SK-MEL-5 (cell line): Measurements from ENCODE around the gene B4GALT1. TPM values are rescaled to one million over a fixed set of nuclear protein-coding genes. Genes with fewer than 3 reads are reported as not detected.
A peak's percentile ranks its signal among the peaks of the same experiment; 100 is the strongest.
"Not testable (repeated sequence)": the region's sequence is repeated elsewhere in the genome, so short reads cannot be mapped to it uniquely, and the experiment has no call there.

Experiments
- DNase-seq: peaks from one replicate; pipeline ENCODE4 v3.0.0-alpha.2; 2016; ENCODE audit warnings: low read depth, low spot score
- in situ Hi-C: cut with HindIII; loops from 2 replicates; pipeline ENCODE4 v1.10.0; 2016; ENCODE audit warnings: low sequenced_read_pairs, high pct_unique_total_duplicates, low pct_unique_long_range_greater_than_20kb
- total RNA-seq: library from RNA; depleted of rRNA; stranded (reverse); fragments of >200 nt; shearing (Covaris generic); gene quantifications from 2 replicates; pipeline ENCODE4 v1.2.3, GENCODE V29; 2014

Gene B4GALT1
- total RNA-seq, 1 experiment from 2014 or later: 12.7 TPM

- DNase-seq: no peak
- in situ Hi-C loops: no loop called here
Observed at GRCh38 chr9:33101104-33101951, 65.8 kb downstream of the B4GALT1 start.

GRCh38 chr9:33099754-33100153 lies 67.4 kb downstream of the B4GALT1 start:
- no peak for DNase-seq
- in situ Hi-C loops: no loop called here

- in situ Hi-C loops: no loop called here
- no peak for DNase-seq
Observed at GRCh38 chr9:33097192-33097591, 69.9 kb downstream of the B4GALT1 start.

GRCh38 chr9:33092634-33093033 lies 74.5 kb downstream of the B4GALT1 start:
- no peak for DNase-seq
- in situ Hi-C loops: no loop called here

- DNase-seq: not testable (repeated sequence)
Observed at GRCh38 chr9:33085672-33086071, 81.5 kb downstream of the B4GALT1 start.

GRCh38 chr9:33082538-33083326 lies 84.4 kb downstream of the B4GALT1 start:
- in situ Hi-C loops: no loop called here
- no peak for DNase-seq

More at GRCh38 chr9:33085672-33086071, 81.5 kb downstream of the B4GALT1 start:
- in situ Hi-C loops: not testable (repeated sequence)

GRCh38 chr9:33082128-33082527 lies 85.0 kb downstream of the B4GALT1 start:
- in situ Hi-C loops: no loop called here
- DNase-seq: no peak

GRCh38 chr9:33081128-33081851 lies 85.8 kb downstream of the B4GALT1 start:
- peak; percentile 95 for DNase-seq
- in situ Hi-C loops: no loop called here

- in situ Hi-C loops: no loop called here
- DNase-seq: peak; percentile 62
Observed at GRCh38 chr9:33080534-33080933, 86.6 kb downstream of the B4GALT1 start.

- in situ Hi-C loops: no loop called here
- DNase-seq: peak; percentile 96
Observed at GRCh38 chr9:33076046-33077004, 90.8 kb downstream of the B4GALT1 start, which contains the start of gene SMU1. Gene SMU1 (minus strand): TSS chr9:33076674. CDS start chr9:33076608, 66 bp downstream.

GRCh38 chr9:33068991-33069390 lies 98.1 kb downstream of the B4GALT1 start:
- DNase-seq: no peak
- in situ Hi-C loops: no loop called here

- in situ Hi-C loops: no loop called here
Observed at GRCh38 chr9:33065157-33066076, 101.7 kb downstream of the B4GALT1 start.

More at GRCh38 chr9:33065157-33066076, 101.7 kb downstream of the B4GALT1 start:
- DNase-seq: no peak
